Measurements from ENCODE around the gene PTEN.

DNA sequence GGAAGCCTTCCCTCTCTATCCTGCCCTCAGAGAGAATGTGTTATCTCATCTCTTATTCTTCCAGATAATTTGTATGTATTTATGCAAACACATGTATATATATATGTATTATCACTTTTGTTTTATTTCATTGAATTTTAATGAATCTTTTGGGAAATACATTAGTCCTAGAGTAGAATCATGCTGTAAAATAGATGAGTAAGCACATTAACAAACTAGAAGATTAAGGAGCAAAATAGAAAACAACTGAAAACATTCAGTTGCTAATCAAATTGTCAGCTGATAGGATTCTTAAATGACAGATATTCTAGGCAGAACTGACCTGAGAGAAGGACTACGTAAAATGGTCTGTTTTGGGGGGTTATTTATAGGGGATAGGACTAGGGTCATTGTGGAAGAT is 11.3 kb upstream of the PTEN start:
- TF ChIP-seq, protein P1, sequence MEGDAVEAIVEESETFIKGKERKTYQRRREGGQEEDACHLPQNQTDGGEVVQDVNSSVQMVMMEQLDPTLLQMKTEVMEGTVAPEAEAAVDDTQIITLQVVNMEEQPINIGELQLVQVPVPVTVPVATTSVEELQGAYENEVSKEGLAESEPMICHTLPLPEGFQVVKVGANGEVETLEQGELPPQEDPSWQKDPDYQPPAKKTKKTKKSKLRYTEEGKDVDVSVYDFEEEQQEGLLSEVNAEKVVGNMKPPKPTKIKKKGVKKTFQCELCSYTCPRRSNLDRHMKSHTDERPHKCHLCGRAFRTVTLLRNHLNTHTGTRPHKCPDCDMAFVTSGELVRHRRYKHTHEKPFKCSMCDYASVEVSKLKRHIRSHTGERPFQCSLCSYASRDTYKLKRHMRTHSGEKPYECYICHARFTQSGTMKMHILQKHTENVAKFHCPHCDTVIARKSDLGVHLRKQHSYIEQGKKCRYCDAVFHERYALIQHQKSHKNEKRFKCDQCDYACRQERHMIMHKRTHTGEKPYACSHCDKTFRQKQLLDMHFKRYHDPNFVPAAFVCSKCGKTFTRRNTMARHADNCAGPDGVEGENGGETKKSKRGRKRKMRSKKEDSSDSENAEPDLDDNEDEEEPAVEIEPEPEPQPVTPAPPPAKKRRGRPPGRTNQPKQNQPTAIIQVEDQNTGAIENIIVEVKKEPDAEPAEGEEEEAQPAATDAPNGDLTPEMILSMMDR (IDR thresholded peaks at IDR 0.05) = no peak
- no peak for TF ChIP-seq POLR2A (IDR thresholded peaks at IDR 0.05)
- no peak for TF ChIP-seq POLR2AphosphoS5 (IDR thresholded peaks at IDR 0.05; ENCODE audit: insufficient read depth in 1 of 2, low read depth in 1 of 2)
